Measurements from ENCODE around the gene HPN.
"Not testable (repeated sequence)": the region's sequence is repeated elsewhere in the genome, so short reads cannot be mapped to it uniquely, and the experiment has no call there.

The HPN gene

GRCh38 chr19:35088131-35088913 lies 46.8 kb downstream of the HPN start:
- DNase-seq: no peak

GRCh38 chr19:35089554-35089953 lies 48.0 kb downstream of the HPN start:
- no peak for DNase-seq

GRCh38 chr19:35090160-35090505 lies 48.6 kb downstream of the HPN start:
- DNase-seq: no peak

- DNase-seq: peak; percentile 75
These were observed 49.1 kb downstream of the HPN start for GRCh38 chr19:35090506-35091214.

GRCh38 chr19:35093430-35093829 lies 51.9 kb downstream of the HPN start:
- no peak for DNase-seq

GRCh38 chr19:35093941-35094647 lies 52.6 kb downstream of the HPN start:
- DNase-seq: no peak

- no peak for DNase-seq
These were observed 53.1 kb downstream of the HPN start for GRCh38 chr19:35094656-35095055.

- no peak for DNase-seq
These were observed 54.3 kb downstream of the HPN start for GRCh38 chr19:35095667-35096368.

GRCh38 chr19:35098413-35099049 lies 57.0 kb downstream of the HPN start:
- DNase-seq: no peak

GRCh38 chr19:35099155-35099896 lies 57.8 kb downstream of the HPN start:
- no peak for DNase-seq

- no peak for DNase-seq
These were observed 58.4 kb downstream of the HPN start for GRCh38 chr19:35099897-35100275.

- no peak for DNase-seq
These were observed 59.3 kb downstream of the HPN start for GRCh38 chr19:35100588-35101533.

GRCh38 chr19:35101949-35102348 lies 60.4 kb downstream of the HPN start:
- not testable (repeated sequence) for DNase-seq

- DNase-seq: not testable (repeated sequence)
These were observed 62.1 kb downstream of the HPN start for GRCh38 chr19:35103614-35104013.

- DNase-seq: no peak
These were observed 62.8 kb downstream of the HPN start for GRCh38 chr19:35104361-35104760.

GRCh38 chr19:35105047-35105410 lies 63.5 kb downstream of the HPN start:
- no peak for DNase-seq

GRCh38 chr19:35105411-35106290 lies 64.1 kb downstream of the HPN start:
- DNase-seq: no peak

- peak; percentile 78 for DNase-seq
These were observed 64.7 kb downstream of the HPN start for GRCh38 chr19:35106291-35106583.

- DNase-seq: no peak
These were observed 65.5 kb downstream of the HPN start for GRCh38 chr19:35106898-35107541.
